ENCODE results near the gene SLC22A12.

Gene SLC22A12

GRCh38 chr11:64563966-64564365 is 27.1 kb upstream of the SLC22A12 start:
- DNase-seq (ENCODE audit: low read depth), result no peak

GRCh38 chr11:64564419-64564818 is 26.6 kb upstream of the SLC22A12 start:
- no peak for DNase-seq (ENCODE audit: low read depth)

GRCh38 chr11:64564947-64565889 is 25.8 kb upstream of the SLC22A12 start:
- no peak for DNase-seq (ENCODE audit: low read depth)

- peak; percentile 73 for DNase-seq (ENCODE audit: low read depth)
Observed at GRCh38 chr11:64566042-64566914, 24.7 kb upstream of the SLC22A12 start.

GRCh38 chr11:64566915-64567891 is 23.8 kb upstream of the SLC22A12 start:
- DNase-seq (ENCODE audit: low read depth), result no peak

GRCh38 chr11:64568041-64568571 is 22.9 kb upstream of the SLC22A12 start:
- no peak for DNase-seq (ENCODE audit: low read depth)

GRCh38 chr11:64568584-64569140 is 22.4 kb upstream of the SLC22A12 start:
- DNase-seq (ENCODE audit: low read depth), result no peak

GRCh38 chr11:64569300-64569970 is 21.6 kb upstream of the SLC22A12 start:
- DNase-seq (ENCODE audit: low read depth), result no peak

- no peak for DNase-seq (ENCODE audit: low read depth)
Observed at GRCh38 chr11:64570341-64570740, 20.7 kb upstream of the SLC22A12 start.

GRCh38 chr11:64571050-64571409 is 20.0 kb upstream of the SLC22A12 start:
- DNase-seq (ENCODE audit: low read depth), result no peak

GRCh38 chr11:64571410-64572091 is 19.5 kb upstream of the SLC22A12 start:
- DNase-seq (ENCODE audit: low read depth), result peak; percentile 6

- no peak for DNase-seq (ENCODE audit: low read depth)
Observed at GRCh38 chr11:64572143-64572542, 18.9 kb upstream of the SLC22A12 start.

GRCh38 chr11:64577202-64577601 is 13.8 kb upstream of the SLC22A12 start:
- no peak for DNase-seq (ENCODE audit: low read depth)

GRCh38 chr11:64580412-64580811 is 10.6 kb upstream of the SLC22A12 start:
- no peak for DNase-seq (ENCODE audit: low read depth)

GRCh38 chr11:64581057-64581523 is 9.9 kb upstream of the SLC22A12 start:
- DNase-seq (ENCODE audit: low read depth), result no peak

GRCh38 chr11:64582885-64583284 is 8.1 kb upstream of the SLC22A12 start:
- DNase-seq (ENCODE audit: low read depth), result no peak

- peak; percentile 31 for DNase-seq (ENCODE audit: low read depth)
Observed at GRCh38 chr11:64583296-64584262, 7.4 kb upstream of the SLC22A12 start.

- no peak for DNase-seq (ENCODE audit: low read depth)
Observed at GRCh38 chr11:64585150-64585549, 5.9 kb upstream of the SLC22A12 start.

- DNase-seq (ENCODE audit: low read depth), result no peak
Observed at GRCh38 chr11:64586366-64586765, 4.7 kb upstream of the SLC22A12 start.

Measured in EH (cell line).